NCI-H1417 treated with DMSO at 0.1 percent for 48 hours (cell line): ENCODE measurements around the gene BAZ2B.

Experiments
- DNase-seq: peaks from one replicate; lab custom pipeline; 2025; lab: John Stamatoyannopoulos, UW

BAZ2B gene

DNA sequence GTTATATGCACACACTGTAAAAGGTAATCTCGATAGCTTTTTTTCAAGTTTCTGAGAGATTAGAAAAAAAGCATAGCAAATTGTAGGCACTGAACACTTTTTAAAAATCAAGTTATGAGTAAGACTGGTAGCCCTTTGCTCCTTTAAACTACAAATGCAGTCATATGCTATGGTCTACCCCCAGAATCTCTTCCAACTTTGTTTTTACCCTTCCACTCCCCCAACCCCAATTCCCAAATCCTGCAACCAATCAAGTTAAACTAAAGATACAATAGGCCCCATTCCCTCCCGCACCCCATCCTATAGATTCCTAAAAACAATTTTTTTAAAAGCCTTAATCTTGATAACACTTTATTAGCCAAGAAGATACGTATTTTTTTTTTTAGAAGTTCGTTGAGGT lies 752 bp upstream of the BAZ2B start:
- DNase-seq: no peak

DNA sequence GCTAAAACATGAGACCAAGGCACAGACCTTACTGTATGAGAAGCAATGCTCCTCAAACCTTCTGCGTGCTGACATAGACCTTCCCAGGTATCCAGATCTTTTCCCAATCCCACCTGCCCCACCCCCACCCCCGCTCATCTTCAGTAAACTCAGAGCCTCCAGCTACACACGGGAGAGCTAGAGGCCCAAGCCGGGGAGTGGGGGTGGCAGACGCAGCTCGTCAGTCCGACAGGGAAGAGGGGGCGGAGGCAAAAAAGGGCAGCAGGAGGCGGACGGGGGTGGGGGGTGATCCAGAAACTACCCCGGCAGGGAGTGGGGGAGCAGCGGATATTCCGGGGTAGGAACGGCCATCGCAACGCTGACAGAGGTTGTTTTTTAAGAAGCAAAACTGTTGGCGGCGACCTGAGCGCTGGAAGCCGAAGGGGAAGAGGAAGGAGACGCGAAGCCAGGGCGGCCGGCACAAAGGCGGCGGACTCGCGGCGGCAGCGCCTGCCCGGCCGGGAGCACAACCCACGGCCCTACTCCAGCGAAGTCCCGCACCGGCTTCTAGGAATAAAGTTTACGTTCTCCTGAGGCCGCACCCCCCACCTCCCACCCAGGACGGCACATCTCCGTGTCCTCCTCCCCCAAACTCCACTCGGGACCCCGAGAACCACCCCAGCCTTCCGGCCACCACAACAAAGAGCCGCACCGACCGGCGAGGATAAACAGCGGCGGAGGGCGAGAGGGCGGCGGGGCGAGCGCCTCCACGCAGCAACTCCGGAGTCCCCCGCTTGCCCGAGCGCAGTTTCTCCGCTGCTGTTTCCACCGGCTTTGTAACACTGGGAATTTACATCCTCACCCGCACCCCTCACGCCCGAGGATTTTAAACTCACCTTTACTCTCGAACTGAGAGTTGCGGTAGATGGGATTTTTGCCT lies 722 bp downstream of the BAZ2B start:
- DNase-seq: no peak

DNA sequence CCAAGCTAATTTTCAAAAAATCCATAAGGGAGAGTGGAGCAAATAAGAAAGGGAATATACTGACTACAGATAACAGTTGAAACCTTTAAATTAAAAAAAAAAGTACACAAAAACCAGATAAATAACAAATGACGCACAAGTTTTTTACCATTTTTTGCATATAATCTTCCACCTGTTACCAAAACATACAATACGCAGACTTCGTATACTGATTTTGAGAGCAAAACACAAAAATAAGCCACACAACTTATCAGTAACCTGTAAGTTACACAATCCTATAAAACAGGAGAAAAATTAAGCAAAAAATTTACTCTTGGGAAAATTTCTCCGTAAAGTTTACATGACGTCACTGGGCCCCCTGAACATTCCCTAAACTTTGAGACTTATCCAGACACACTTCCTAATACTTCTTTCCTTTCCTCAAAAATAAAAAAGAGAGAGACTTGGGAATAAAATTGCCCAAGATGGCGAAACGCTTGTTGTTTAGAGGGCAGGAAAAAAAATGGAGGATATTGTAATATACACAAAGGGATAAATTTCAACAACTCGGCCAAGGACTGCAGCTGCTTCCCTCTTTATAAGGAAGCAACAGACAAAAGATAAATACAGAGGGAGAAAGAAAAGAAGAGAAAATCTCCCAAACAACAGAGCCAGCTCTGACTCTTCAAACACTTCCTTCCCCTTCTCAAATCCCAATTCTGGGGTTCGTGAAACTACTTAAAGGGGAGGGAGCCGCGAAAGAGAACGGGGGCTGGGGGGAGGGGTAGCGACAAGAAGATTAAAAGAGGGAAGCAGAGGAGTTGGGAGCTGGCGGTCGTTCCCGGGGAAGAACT lies 1.6 kb downstream of the BAZ2B start:
- no peak for DNase-seq

DNA sequence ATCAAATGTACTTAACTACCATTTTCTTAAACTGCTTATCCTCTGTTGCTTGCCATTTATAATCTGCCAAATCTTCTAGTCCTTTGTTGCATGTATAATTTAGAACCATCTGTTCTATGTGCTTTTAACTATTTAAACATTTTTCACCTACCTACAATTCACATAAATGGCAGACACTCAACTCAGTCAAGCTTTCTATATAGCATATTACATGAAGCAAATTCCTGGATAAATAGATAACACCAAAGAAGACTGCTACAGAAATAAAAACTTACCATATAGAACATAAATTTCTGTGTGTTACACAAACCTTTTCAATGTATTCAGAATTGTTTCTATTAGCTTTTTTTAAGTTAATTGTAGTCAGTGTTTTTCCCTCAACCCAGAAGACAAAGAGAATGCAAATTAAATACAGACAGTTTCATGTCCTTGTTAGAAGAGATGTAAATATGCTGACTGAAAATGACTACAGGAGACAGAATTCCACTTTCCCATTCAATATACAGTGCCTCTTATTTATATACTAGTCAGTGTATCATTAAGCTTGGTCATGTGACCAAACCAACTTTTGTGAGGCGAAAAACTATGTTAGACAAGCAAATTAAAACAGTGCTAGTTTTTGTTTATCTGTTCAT lies 2.6 kb downstream of the BAZ2B start:
- no peak for DNase-seq

DNA sequence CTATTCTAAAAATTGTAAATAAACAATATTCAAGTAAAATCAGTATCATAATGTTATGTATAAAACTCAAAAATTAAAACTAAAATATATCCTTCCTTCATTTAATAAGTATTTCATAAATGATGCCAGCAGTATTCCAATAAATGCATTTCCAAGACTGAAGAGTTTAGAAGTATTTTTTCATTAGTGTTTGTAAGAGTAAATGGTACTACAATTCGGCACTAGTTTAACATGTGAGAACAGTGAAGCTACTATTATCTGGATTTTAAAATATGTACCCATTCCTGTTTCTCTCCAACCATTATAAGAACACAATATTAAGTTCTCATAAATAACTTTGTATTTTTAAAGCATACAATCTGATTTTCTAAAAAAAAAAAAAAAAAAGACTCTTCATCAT lies 3.3 kb downstream of the BAZ2B start:
- DNase-seq: no peak

DNA sequence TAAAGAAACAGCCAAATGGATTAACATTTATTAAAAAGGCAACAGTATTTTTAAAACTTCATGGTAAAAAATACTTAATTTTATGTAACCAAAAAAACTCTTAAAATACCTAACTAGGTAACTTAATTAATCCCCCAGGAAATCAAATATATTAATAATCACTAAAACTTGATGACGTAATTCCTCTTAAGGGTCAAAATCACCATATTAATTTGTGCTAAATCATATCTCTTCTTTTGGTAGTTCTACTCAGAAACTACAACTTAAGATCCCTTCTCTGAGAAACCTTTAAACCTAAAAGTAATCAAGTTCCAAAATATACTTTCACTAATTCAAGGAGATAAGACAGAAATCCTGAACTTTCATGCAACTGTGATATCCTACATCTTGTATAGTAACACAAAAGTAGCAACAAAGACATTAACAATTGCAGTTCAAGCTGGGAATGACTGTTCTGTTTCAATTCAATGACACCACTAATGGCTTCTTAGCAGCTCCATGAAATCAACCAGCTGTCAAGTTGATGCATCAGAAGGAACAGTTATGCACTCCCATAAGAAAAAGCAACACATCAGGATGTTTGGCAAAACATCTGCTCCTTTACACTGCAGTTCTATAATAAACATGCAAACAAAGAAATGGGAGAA lies 4.0 kb downstream of the BAZ2B start:
- DNase-seq: no peak

DNA sequence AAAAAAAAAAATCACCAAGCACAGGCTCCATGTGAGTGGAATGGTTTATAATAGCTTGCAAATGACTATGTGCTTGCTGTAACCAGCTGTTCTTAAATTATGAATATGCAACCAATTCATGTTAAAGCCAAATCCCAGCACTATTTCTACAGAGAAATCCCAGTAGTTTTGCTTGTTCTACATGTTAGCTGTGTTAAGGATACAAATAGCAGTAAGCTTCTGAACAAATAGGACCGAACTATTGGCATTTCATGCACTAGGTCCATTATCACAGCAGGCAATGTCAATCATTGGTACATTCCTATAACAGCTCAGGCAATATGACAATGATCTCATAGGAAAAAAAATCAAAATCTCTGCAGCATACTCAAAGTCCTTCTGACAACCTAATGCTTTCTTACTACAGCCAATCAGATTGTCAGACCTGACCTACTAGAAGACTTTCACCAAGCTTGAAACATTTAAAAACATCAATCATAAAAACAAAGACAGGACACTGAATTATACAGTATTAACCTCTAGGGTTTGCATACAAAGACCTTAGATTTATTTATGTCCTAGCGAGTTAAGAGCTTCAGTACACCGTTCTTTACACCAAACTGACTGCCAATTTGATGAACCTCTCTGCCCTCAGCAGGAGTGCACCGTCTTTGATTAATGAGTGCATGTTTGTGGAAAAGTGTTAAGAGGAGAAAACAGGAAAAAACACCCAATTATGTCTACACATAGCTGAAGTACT lies 6.4 kb downstream of the BAZ2B start:
- no peak for DNase-seq

DNA sequence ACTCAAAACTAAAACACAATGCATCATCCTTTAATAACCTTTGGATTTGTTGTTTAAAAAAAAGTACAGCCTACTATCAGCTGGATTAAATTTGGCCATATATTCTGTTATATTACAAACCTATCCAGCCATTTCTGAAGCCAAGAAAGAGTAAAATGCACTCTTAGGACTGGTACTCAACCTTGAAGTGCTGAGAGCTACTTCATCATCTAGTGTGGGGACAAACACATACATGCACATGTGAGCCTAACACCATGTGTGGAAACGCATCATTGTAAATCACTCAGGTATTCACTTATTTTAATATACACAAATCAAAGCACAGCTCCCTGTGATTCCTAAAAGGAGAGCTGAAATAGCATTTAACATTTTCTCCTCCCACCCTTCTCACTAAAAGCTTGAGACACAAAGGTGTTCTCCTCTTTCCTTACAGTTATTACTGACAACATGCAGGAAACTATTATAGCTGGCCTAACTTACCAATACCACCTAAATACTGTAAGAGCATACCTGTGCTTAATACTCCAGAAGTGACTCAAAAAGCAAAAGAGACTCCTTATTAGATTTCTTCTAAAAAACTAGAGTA lies 7.5 kb downstream of the BAZ2B start:
- DNase-seq: no peak

DNA sequence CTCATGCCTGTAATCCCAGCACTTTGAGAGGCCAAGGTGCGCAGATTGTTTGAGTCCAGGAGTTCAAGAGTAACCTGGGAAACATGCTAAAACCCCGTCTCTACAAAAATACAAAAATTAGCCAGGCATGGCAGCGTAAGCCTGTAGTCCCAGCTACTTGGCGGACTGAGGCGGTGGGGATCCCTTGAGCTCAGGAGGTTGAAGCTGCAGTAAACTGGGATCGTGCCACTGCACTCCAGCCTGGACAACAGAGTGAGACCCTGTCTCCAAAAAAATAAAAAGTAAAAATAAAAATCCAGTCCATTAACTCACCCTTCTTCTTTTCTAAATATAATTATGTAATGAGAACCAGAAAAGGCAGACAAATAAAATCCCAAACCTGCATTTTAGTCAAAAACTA lies 8.2 kb downstream of the BAZ2B start:
- DNase-seq: no peak

DNA sequence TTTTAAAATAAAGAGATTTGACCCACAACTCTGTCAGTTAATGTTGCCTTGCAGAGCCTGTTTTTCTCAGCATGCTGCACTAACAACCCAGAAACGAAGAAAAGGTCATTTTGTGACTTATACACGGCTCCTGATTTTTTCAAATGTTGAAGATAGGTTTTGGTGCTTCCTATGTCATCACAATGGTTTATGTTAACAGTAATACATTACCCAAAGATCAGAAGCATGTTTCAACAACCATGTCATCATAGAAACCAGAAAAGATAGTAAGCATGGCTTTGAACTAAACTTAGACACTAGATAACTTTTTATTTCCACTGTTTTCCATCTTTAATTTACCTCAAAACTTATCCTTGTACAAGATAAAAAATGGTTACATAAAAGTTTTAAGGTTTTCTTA lies 10.1 kb downstream of the BAZ2B start:
- no peak for DNase-seq

DNA sequence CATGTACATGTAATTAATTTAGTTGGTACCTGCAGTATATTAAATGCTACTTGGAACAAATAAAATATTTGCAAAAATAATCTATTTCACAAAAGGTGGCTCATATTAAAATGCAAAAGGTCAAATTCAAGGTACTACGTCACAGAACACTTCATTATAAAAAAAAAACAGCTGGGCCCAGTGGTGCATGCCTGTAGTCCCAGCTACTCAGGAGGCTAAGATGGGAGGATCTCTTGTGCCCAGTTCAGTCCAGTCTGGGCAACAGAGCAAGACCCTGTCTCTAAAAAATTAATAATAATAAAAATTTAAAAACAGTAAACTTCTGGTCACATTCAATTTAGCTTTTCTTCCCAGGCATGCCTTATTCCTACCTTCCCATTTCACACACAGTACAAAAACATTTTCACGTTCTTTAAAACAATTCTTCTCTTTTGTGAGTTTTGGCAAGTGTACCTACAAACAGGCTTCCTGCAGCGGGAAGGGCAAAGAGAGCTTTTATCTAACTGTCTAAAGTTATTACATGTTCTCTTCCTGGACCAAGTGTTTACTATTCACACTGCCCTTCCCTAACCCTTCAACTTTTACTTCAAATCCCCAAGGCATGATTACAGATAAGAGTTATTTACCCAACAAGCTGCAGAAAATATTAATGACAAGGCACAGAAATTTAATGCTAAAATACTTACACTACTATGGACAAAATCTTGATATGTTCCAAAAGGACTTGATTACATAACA lies 10.7 kb downstream of the BAZ2B start:
- no peak for DNase-seq

DNA sequence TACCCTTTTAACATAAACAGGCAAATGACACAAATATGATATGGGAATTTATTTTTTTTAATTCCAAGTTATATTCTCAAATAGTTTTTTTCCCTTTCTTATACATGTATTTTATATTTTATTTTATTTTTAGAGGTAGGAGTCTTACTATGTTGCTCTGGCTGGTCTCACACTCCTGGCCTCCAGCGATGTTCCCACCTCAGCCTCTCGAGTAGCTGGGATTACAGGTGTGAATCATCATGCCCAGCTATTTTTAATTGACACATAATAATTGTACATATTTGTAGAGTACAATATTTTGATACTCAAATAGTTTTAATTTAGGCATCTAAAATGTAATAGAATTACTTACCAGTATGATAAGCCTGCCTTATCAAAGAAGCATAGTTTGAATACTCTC lies 12.2 kb downstream of the BAZ2B start:
- no peak for DNase-seq

DNA sequence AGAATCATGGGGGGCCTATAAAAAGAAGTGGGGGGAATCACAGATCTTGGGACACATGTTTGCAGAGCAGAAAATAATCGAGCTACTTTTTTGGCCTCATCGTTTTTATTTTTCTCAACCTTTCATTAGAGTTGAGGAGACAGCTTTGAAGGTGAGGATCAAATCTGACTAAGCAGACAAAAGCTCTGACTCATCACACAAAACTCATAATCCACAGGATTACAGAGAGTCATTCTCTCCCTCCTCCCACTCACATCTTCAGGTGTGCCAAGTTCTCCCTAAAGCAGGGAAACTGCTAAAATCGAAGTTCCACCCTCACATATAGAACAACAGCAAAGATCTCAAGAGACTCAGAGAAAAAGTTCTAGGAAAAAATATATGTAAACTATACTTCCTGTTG lies 15.6 kb downstream of the BAZ2B start:
- DNase-seq: no peak

DNA sequence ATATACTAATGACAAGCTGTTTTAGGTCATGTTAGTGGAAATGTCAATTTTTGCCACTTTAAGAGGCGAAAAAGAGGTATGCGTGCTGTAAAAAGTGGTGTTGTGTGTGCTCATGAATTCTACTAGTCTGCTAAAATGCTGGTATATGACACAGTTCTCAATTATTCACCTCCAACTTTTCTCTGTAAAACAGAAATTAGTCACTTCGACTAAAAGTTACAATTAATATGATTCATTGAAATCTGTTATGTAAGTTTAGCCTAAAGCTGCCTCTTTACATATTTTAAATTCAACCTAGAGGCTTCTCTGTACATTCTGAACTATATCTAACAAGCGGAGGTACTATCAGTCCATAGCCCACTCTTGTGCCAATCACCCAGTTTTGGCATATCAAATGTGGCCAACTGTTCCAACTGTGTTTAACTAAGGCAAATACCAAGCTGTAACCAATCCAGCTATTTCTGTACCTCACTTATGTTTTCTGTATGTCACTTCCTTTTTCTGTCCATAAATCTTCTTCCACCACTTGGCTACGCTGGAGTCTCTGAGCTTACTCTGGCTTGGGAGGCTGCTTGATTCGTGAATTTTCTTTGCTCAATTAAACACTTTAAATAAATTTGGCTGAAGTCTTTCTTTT lies 20.8 kb downstream of the BAZ2B start:
- no peak for DNase-seq

DNA sequence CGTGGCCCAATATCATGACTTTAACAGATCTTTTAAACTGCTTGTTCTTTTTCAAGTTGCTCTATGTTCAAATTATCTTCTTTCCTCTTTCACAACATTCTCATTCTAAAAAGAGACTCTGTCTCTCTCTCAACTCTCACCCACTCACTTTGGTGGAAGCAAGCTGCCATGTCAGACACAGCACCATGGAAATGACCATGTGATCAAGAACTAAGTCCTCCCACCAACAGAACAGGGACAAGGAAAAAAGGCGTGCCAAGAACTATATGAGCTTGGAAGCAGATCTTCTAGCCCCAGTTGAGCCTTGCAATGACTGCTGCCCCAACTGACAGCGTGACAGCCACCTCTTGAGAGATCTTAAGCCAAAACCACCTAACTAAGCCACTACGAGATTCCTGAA lies 23.9 kb downstream of the BAZ2B start:
- DNase-seq: no peak

DNA sequence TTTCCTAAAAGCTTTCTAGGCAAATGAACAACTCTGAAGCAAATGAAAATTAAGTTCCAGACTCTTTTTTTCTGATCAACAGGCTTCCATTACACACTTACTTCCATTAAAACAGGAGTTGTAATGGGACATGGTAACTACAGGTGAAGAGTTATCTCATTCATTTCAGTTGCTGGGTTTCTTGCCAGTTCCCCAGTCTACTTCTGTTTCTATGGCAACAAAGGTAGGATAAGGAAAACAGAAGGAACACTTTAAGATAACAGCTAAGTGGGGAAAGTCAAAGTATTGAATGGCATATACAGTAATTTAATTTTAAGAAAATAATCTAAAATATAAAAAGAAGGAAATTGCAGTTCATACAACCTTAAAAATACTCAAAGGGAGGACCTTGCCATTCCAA lies 25.1 kb downstream of the BAZ2B start:
- DNase-seq: no peak

DNA sequence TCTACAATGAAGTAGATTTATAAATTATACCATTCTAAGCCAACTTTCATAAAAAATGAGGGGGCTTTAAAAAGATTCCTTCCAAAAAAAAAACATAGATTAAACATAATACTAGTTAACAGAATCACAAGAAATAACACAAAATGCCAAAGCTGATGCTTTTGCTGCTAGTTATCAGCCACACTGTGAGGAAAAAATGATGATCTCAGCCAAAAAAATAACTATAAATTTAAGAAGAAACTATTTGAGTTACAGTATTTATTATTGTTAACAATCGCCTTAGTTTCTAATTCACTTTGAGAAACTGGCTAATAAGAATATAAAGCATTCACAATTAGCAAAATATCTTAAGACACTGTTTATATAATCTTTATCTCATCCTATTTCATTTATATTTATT lies 27.1 kb downstream of the BAZ2B start:
- DNase-seq: no peak

DNA sequence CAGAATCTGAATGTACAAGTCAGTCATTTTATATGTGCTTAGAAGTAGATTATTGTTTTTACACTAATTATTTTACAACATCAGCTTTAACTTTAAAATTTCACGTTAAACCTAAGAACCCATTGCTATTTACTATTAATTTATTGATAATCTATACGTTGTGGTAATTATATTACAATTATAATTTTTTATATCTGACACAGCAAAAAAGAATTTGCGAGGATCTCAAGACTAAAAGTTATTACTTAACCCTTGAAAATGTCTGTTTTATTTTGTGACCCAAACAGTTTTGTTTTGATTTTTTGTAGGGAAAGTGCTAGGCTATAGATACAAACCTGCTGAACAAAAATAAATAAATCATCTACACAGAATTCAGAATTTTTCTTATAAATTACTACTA lies 30.3 kb downstream of the BAZ2B start:
- DNase-seq: no peak

DNA sequence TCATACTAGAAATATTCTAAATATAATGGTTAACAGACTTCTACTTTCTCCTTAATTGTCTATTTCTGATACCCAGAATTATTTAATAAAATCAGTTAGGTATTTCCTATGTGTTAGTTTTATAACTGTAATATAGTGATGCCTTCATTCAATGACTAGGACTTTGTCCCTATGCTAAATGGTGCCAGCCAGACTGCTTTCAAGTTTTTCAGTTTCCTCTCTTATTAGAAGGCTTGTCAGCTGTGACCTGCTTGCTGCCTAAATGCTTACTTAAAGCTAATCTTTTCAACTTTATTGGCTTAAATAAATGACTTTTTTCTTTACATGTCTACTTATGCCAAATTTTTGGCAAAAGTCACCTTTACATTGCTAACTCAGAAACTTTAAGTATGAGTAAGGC lies 30.7 kb downstream of the BAZ2B start:
- DNase-seq: no peak

DNA sequence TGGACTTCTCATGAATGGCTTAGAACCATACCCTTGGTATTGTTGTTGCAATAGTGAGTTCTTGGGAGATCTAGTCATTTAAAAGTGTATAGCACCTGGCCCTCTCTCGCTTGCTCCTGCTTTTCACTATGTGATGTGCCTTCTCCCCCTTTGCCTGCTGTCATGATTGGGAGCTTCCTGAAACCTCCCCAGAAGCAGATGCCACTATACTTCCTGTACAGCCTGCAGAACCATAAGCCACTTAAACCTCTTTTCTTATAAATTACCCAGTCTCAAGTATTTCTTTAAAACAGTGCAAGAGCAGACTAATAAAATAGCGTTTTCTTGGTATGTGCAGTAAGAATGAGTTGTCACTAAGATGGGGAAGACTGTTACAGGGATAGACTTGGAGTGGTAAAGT lies 31.6 kb downstream of the BAZ2B start:
- DNase-seq: no peak
